Right ventricle myocardium superior (tissue), 1 donor: ENCODE measurements around the gene CIBAR2. TPM values are rescaled to one million over a fixed set of nuclear protein-coding genes. Genes with fewer than 3 reads are reported as not detected.
"Not testable (repeated sequence)": the region's sequence is repeated elsewhere in the genome, so short reads cannot be mapped to it uniquely, and the experiment has no call there.

Source experiments
- ATAC-seq: fragments of 200-7000 bp; cut with Tn5 transposase; one replicate; pipeline ENCODE4 v1.9.1; 2020; ENCODE audit warnings: mild to moderate bottlenecking; ENCODE audit not compliant: poor library complexity
- DNase-seq: peaks from one replicate; pipeline ENCODE4 v3.0.0-alpha.2; 2020
- intact Hi-C: fragments of 100-400 bp; cut with DNase I; formaldehyde crosslinking; loops from one replicate; pipeline ENCODE4 v1.11.2; 2022
- total RNA-seq: library from RNA; stranded (reverse); fragmentation: NEBNext Ultra II Directional; extraction: Animal tissue kit (Norgen Biotek cat#: 25700); gene quantifications from one replicate; pipeline ENCODE4 v1.2.1, GENCODE V29; 2021
- donor health status: DM: no; HTN: yes; CAD: no; lungs with severe emphysema.

CIBAR2 gene
- total RNA-seq, 1 donor from 2014 or later = not detected

DNA sequence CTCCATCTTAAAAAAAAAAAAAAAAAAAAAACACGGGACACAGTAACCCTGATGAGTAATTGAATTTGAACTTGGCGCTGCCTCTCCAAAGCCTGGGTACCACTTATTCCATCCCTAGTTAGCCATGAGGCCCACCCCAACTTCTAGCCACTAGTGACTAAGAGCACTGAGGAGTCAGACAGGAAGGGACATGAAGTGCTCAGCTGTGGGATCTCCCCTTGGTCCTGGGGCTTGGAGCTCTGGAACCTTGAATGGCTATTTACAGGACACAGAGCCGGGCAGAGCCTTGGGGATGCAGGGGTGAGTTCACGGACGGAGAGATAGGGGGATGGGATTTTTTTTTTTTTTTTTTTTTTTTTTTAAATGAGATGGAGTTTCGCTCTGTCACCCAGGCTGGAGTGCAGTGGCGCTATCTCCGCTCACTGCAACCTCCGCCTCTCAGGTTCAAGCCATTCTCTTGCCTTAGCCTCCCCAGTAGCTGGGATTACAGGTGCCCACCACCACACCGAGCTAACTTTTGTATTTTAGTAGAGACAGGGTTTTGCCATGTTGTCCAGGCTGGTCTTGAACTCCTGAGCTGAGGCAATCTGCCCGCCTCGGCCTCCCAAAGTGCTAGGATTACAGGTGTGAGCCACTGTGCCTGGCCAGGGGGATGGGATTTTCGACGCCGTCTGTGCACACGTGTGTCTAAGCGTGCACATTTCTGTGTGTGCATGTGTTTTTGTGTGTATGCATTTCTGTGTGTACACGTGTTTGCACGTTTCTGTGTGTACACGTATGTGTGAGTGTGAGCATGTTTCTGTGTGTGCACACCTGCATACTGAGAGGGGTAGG is 20.4 kb upstream of the CIBAR2 start:
- DNase-seq (no peak), ATAC-seq (no peak)
- intact Hi-C loops = loop anchor here (5.0 kb wide), 2 partner anchors 35 to 95 kb away; no protein-coding TSS in a partner anchor

DNA sequence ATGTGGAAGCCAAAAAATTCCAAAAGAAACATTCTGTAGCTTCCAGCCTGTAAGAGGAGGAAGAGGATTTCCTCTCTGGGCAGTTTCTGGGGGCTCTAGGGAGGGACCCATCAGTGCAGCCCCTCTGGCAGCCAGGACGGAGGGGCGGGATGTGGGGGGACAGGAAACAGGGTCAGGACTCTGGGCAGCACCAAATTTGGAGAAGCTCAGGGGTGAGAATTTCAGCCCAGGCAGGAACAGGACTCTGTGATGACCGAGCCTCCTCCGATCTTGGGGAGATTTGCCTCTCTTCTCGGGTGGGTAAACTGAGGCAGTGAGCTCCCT is 18.4 kb upstream of the CIBAR2 start:
- intact Hi-C loops = loop anchor here (5.0 kb wide), 2 partner anchors 37 to 97 kb away; no protein-coding TSS in a partner anchor
- ATAC-seq (no peak), DNase-seq (no peak)

DNA sequence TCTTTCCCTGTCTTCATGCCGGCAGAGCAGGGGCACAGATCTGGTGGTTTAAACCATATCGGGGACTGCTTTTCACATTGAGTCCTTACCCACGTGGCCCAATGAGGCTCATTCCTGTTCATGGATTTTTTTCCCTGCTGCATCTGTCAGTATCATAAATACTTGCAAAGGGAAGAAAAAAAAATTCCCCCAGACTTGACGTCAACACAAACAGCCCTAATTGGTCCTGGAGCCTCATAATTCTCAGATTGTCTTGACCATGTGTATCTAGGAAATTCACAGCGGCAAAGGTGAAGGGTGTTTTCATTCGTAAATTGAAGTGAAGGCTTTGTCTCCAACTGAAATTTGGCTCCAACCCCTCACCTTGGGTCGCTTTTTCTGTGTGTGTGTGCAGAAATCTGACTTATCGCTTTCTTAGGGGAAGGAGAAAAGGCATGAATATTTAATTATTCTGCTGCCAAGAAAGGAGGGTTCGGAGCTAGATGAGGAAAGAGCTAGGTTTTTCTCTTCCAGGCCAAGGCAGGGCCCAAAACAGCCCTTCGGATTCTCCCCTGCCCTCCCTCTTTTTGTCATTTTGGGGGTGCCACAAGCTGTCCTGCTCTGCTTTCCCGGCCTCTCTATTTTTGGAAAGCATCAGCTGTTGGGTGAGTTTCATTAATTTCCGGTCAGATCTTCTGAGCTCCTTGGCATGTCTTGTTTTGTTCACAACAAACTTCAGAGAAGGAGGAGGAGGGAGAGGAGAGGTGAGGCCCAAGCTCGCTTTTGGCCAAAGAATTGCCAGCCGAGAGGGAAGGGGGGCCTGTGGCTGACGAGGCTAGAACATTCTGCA is 17.8 kb upstream of the CIBAR2 start:
- peak; percentile 3 for ATAC-seq
- intact Hi-C loops = loop anchor here (5.0 kb wide), 2 partner anchors 37 to 97 kb away; no protein-coding TSS in a partner anchor

DNA sequence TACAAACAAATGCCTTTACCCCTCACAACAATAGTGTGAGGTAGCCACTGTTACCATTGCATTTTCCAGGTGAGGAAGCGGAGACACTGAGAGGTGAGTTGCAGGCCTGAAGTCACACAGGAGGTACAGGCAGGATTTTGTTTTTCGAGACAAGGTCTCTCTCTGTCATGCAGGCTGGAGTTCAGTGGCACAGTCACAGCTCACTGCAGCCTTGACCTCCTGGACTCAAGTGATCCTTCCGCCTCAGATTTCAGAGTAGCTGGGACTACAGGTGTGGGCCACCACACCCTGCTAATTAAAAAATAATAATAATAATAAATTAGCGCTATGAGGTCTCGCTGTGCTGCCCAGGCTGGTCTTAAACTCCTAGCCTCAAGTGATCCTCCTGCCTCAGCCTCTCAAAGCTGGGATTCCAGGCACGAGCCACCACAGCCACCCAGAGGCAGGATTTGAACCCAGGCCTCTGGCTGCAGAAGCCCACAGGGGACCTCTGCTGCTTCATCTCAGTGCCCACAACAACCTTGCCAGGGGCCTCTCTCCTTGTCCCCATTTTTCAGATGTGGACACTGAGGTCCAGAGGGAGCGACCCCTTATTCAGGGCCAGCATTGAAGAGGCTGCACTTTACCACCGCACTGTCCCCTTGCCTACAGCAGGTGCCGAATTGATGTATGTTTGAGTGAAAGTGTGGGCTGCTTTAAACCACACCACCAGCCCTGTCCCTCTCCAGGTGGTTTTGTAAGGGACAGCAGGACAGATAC is 16.0 kb upstream of the CIBAR2 start:
- no peak for ATAC-seq
- DNase-seq = no peak
- intact Hi-C loops = no loop called here

More for the DNA sequence above, 17.8 kb upstream of the CIBAR2 start:
- no peak for DNase-seq

DNA sequence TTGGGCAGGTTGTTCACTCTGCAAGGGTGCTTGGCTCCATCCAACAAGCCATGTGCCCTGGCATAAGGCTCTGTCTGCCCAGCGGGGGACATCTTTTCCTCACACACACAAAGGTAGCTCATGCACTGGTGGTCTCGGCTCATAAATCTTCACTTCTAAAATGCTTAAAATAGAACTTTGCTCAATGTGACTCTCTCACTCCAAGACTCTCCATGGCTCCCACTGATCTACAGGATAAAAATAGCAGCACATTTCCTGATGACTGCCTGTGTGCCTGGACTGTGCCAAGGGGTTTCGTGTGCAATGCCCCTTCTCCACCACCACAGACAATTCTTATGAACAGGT is 15.1 kb upstream of the CIBAR2 start:
- intact Hi-C loops = no loop called here
- ATAC-seq (no peak), DNase-seq (no peak)

DNA sequence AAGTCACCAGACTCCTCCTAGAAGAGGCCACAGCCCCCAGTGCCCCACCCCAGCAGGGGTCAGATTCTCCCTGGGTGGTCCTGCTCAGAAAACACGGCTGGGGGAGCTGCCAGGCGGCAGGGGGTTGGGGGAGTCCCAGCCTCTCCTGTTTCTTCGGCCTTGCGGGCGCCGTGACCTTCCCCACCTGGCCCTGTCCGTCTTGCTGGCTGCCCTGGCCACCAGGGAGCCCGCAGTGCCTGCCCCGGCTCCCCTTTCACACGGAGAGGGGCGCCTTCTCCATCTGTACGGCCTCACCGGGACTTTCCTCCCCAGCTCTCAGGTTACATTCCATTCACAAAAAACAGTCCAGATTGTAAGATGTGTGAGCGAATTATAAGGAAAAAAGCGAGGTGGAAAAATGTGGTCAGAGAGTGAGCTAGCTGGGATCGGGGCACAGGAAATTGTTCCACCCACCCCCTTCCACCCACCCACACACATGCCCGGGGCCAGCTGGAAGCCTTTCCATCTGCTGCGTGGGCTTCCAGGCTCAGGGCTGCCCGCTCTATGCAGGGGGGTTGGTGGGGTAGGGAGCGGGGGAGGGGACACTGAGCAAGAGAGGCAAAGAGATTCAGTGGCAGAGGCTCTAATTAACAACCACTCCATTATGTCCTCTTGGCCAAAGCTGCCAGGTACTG is 14.6 kb upstream of the CIBAR2 start:
- DNase-seq (no peak), ATAC-seq (no peak)
- intact Hi-C loops = no loop called here

DNA sequence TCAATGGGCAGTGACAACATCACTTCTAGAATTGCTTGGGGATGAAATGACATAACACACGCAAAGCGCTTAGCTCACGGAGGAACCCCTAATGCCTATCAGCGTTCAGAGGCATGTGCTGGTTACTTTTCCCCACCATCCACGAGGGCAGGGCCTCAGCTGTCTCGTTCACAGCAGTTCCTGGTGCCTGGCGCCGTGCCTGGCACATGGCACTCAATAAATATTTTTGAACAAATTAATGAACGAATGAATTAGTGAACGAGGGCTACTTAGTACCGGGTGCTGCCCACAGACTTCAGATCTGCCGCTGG is 14.1 kb upstream of the CIBAR2 start:
- intact Hi-C loops = no loop called here
- ATAC-seq (no peak), DNase-seq (no peak)

DNA sequence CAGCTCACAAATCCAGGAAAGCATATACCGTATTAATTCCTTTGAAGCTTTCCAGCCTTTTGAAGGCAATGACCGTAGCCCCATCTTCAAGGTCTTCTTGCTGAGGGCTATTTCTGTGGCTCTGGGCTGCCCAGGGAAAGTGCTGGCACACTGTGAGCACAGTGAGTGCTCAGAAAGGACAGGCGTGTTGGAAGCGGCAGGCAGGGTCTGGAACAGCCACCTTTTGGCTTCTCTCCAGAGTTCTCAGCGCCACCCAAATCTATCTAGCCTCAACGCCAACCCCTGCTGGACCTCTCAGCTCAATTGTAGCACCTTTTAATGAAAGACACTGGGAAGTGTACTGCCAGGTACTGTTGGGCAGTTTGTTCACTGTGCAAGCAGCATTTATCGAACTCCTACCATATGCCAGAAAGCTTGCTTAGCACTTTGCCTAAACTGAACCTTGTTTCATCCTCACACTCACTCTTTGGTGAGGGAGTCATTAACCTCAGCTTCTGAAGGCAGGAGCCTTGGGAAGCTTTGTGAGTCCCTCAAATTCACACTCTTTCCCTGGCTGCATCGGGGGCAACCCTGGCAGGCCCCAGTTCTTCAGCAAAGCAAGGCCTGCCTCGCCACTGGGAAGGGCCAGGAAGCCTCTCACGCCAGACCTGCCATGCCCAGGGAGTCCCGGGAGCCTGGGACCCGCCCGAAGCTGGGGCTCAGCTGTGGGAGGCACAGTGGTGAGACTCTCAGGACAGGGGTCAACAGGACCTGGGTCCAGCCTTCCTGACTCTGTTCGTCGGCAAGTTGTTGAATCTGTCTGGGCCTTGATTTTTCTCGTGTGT is 13.5 kb upstream of the CIBAR2 start:
- intact Hi-C loops = no loop called here
- ATAC-seq = peak; percentile 87

DNA sequence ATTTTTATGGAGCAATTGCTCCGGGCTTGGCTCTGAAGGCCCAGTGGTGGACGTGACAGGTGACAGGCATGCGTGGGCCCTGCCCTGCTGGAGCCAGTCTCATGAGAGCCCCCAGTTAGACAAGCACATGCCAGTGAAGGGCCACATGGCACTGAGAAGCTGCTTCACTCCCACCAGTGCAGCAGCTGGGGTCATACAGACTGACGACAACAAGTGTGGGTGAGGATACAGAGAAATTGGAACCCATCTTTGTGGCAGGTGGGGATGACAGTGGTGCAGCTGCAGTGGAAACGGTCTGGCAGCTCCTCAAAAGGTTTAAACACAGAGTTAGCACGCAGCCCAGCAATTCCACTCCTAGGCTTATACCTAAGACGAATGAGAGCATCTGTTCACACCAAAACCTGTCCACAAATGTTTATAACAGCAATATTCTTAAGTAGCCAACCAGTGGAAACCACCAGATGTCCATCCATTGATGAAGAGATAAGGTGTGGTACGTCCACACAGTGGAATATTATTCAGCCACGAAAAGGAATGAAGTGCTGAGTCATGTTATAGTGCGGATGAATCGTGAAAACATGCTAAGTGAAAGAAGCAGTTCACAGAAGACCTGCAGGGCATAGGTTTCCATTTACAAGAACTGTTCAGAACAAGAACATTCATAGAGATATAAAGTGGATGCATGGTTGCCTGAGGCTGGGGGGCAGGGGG is 12.5 kb upstream of the CIBAR2 start:
- intact Hi-C loops = no loop called here
- no peak for ATAC-seq
- DNase-seq = no peak

More for the DNA sequence above, 13.5 kb upstream of the CIBAR2 start:
- DNase-seq = peak; percentile 76

DNA sequence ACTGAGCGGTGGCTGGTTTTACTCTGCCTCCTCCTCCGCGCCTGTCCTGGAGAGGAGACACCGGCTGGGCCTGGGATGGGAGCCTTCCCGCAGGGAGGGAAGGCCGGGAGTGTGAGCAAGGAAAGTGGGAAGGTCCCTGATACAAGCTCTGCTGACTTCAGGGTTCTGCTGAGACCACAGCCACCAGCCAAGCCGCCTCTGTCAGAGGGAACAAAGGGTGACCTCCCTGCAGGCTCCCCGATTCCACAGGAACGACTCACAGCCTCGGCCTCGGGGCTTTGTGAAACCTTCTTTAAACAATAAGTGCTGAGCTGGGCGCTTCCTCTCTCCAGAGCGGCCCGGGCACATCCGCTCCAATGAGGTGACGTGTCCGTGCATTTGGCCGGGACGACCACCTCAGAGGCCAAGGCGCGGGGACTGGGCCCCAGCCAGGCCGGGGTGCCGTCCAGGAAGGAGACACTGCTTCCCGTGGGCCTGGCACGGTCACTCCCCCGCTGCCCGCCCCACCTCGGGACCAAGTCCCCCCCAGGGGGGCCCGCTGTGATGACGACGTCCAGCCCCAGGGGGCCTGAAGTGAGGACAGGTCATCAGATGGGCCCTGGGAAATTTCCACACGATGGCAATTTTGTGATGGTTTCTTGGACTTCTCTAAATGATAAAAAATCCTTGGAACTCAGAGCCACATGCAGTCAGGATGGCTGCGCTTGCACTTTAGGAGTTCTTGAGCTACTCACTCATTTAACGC is 11.8 kb upstream of the CIBAR2 start:
- ATAC-seq (peak; percentile 56), DNase-seq (peak; percentile 73)
- intact Hi-C loops = no loop called here

DNA sequence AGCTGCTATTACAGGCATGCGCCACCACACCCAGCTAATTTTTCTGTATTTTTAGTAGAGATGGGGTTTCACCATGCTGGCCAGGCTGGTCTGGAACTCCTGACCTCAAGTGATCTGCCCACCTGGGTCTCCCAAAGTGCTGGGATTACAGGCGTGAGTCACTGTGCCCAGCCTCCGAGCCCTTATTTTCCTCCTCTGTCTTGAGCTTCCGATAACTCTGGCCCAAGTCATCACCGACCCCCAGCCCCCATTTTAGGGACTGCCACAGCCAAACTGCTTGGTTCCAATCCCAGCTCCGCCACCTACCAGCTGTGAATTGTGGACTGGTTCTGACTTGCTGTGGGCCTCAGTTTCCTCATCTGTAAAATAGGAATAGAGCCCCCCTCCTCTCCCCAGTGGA is 11.2 kb upstream of the CIBAR2 start:
- DNase-seq, ATAC-seq, intact Hi-C loops: not testable (repeated sequence)

DNA sequence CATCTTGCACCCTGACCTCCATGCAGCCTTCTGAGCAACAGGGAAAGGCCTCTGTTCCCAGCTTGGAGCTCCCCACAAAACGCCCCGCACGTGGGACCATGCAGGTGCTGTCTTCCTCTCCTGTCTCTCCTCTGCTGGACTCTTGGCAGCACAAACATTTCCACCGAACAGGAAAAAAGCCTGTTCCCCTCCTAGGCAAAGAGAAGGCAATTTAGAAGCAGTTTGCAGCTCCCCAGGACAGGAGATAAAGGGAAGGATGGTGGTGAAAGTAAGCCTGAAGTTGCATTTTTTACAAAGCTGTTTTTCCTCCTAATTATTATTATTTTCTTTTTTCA is 7.7 kb upstream of the CIBAR2 start:
- ATAC-seq = no peak
- no peak for DNase-seq
- intact Hi-C loops = no loop called here

DNA sequence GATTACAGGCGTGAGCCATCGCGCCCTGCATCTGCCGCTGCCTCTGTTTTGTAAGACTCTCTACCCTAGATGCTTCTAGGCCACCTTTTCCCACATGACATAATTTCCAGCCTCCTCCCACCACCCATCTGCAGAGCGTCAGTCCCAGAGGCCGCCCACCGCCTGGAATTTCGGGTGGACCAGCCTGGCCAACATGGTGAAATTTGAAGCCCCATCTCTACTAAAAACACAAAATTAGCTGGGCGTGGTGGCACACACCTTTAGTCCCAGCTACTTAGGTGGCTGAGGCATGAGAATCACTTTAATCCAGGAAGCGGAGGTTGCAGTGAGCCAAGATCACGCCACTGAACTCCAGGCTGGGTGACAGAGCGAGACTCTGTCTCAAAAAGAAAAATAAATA is 5.1 kb upstream of the CIBAR2 start:
- intact Hi-C loops = loop anchor here (5.0 kb wide), 1 partner anchor 130 kb away; no protein-coding TSS in a partner anchor
- no peak for ATAC-seq
- no peak for DNase-seq

DNA sequence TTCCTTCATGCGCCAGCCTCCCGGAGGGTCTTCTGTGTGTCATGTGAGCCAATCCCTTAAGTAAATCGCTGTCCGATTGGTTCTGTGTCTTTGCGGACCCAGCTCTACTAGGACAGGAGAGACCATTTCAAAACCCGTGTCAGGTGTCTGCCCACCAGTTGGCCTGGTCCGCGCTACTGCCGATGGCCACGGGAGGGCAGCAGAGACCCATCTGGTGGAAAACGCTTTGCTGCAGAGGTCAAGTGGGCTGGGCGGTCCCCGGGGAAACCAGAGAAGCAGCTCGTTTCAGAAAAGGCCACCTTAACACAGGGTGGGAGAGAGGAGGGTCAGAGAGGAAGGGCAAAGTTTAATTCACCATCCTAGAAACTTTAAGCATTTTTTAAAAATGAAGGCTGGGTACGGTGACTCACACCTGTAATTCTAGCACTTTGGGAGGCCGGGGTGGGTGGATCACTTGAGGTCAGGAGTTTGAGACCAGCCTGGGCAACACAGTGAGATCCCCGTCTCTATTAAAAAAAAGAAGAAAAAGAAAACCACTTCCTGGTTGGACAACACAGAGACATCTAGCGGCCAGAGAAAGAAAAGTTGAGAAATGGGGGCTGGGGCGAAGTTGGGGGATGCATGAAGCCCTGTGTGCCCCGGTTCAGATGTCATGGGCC is 2.8 kb upstream of the CIBAR2 start:
- ATAC-seq (peak; percentile 96), DNase-seq (peak; percentile 93)
- intact Hi-C loops = loop anchor here (5.0 kb wide), 1 partner anchor 132 kb away; no protein-coding TSS in a partner anchor

DNA sequence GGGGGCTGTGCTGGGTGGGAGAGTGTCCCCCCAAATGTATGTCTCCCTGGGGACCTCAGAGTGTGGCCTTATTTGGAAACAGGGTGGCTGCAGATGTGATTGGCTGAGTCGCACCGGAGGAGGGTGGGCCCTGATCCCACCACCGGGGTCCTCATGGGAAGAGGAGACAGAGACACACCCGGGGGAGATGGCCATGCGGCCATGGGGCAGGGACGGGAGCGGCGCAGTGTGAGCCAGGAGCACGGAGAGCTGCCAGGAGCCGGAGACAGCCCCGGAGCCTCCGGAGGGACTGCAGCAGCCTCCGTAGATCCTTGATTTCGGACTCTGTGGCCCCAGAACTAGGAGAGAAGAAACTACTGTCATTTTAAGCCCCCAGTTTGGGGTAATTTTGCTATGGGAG is 1.6 kb upstream of the CIBAR2 start:
- intact Hi-C loops = no loop called here

DNA sequence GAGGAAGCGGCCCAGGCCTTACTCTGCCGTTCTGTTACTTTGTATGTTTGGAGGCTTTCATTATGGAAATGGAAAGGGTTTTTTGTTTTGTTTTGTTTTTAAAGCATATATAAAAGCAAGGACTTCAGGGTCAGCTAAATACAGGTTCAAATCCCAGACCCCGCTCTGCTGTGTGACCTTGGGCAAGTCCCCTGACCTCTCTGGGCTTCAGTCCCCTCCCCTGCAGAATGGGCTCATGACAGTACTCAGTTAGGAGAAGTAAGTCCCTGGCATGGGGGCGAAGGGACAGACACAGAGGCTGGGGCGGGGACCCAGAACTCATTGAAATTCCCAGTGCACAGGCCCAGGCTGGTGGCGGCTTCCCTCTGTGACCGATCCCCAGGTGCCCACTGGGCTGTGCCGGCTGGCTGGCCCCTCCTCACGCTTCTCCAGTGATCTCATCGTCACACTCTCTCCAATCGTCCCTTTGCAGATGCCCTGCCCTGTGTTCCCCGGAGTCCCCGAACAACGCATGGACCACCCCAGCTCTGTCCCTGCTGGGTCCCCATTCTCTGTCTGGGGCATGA is 979 bp upstream of the CIBAR2 start:
- DNase-seq (no peak), ATAC-seq (no peak)
- intact Hi-C loops = no loop called here

More for the DNA sequence above, 1.6 kb upstream of the CIBAR2 start:
- no peak for DNase-seq
- no peak for ATAC-seq
